Brain microvascular endothelial cell (primary cell): ENCODE results near the gene FOXK1.
"Not testable (repeated sequence)": the region's sequence is repeated elsewhere in the genome, so short reads cannot be mapped to it uniquely, and the experiment has no call there.

Source experiments
- DNase-seq: peaks from one replicate; pipeline ENCODE4 v3.0.0-alpha.2; 2020
- H3K27ac ChIP-seq: fragments of 250-450 bp; sonication (Bioruptor Pico); 2 replicates; pipeline ENCODE4 v1.5.1; 2020; ENCODE audit warnings: mild to moderate bottlenecking, moderate library complexity
- H3K27me3 ChIP-seq: fragments of 250-450 bp; sonication (Bioruptor Pico); replicated peaks from 2 replicates; pipeline ENCODE4 v1.5.1; 2020; ENCODE audit warnings: mild to moderate bottlenecking
- H3K36me3 ChIP-seq: fragments of 250-450 bp; sonication (Bioruptor Pico); replicated peaks from 2 replicates; pipeline ENCODE4 v1.5.1; 2020; ENCODE audit warnings: mild to moderate bottlenecking
- H3K4me3 ChIP-seq: 2 replicates; pipeline ENCODE4 v1.5.1; 2011; ENCODE audit warnings: low read depth, mild to moderate bottlenecking, control low read depth, low read length, moderate library complexity
- in situ Hi-C: cut with HindIII; loops from 2 replicates; pipeline ENCODE4 v1.10.0; 2017; ENCODE audit warnings: low sequenced_read_pairs, low pct_ligation_motif_present
- TF ChIP-seq, protein P1 (sequence below): IDR thresholded peaks from 2 replicates; pipeline ENCODE4 v1.5.1; 2011; ENCODE audit warnings: low read depth, mild to moderate bottlenecking, moderate library complexity, low read length, control low read depth, inconsistent platforms; ENCODE audit errors: missing control alignments

The FOXK1 gene

DNA sequence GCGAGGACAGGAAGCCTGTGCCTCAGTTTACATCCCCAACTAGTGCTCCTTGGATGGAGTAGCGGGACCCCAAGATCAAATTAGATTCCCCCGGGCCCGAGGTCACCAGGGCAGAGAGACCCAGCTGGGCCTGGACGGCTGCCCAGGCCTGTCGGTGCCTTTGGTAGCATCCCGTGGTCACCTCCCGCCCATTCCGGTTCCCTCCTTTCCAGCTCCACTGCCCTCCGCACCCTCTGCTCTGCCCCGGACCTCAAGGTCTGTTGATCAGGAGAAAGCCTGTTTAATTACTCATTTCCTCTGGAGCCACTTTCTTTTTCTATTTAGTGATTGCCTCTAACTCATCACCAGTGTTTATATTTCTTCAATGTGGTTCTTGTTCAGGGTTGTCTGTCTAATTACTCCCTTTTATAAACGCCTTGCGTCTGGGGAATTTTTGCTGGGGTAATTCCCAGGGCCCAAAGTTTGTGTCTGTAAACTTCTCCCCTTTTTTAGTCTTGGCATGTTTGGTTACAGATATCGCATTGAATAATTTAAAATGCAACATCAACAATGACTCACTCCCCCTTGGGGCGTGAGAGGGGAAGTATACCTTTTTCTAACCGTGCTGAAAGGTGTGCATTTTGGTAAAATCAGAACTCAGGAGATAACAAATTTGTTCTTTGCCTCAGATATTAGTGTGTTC is 1.9 kb downstream of the FOXK1 start:
- TF ChIP-seq, protein P1, sequence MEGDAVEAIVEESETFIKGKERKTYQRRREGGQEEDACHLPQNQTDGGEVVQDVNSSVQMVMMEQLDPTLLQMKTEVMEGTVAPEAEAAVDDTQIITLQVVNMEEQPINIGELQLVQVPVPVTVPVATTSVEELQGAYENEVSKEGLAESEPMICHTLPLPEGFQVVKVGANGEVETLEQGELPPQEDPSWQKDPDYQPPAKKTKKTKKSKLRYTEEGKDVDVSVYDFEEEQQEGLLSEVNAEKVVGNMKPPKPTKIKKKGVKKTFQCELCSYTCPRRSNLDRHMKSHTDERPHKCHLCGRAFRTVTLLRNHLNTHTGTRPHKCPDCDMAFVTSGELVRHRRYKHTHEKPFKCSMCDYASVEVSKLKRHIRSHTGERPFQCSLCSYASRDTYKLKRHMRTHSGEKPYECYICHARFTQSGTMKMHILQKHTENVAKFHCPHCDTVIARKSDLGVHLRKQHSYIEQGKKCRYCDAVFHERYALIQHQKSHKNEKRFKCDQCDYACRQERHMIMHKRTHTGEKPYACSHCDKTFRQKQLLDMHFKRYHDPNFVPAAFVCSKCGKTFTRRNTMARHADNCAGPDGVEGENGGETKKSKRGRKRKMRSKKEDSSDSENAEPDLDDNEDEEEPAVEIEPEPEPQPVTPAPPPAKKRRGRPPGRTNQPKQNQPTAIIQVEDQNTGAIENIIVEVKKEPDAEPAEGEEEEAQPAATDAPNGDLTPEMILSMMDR = peak; percentile 22
- in situ Hi-C loops = no loop called here
- DNase-seq = peak; percentile 53
- Histone ChIP-seq H3K36me3 (no peaks in the 10 kb centered on the region), H3K4me3 (peak overlapping the region; percentile 83), H3K27me3 (no peaks in the 10 kb centered on the region), H3K27ac (peak overlapping the region; percentile 90)

DNA sequence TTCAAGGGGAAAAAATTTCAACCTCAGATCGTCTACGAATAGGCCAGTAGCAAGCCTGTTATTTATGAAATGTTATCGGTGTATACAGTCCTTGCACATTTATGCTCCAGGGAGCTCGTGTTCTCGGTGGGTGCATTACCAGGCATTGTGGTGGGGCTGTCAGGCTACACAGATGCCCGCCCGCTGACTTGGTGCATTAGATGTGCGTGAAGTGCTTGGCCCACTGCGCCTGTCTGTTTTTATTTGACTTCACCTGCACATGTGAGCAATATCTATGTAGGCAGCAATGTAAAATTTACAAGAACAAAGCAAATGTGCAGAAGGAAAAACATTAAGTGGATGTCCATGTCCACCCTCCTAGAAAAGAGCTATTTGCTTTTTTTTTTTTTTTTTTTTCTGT is 2.8 kb downstream of the FOXK1 start:
- DNase-seq = no peak
- no peaks in the 10 kb centered on the region for H3K27me3 ChIP-seq
- TF ChIP-seq, protein P1 = no peak
- H3K4me3 ChIP-seq = no peak overlapping the region
- no peaks in the 10 kb centered on the region for H3K36me3 ChIP-seq
- in situ Hi-C loops = no loop called here
- peak overlapping the region; percentile 90 for H3K27ac ChIP-seq

DNA sequence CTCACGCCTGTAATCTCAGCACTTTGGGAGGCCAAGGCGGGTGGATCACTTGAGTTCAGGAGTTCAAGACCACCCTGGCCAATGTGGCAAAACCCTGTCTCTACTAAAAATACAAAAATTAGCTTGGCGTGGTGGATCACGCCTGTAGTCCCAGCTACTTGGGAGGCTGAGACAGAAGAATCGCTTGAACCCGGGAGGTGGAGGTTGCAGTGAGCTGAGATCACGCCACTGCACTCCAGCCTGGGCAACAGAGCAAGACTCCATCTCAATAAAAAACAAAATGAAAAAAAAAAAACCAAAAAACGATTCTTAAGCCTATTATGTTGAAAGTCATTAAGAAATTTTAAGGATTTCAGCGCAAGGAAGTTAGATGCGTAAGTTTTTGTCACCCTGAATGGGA is 3.6 kb downstream of the FOXK1 start:
- H3K27me3 ChIP-seq, DNase-seq, H3K4me3 ChIP-seq, H3K36me3 ChIP-seq, in situ Hi-C loops, H3K27ac ChIP-seq: not testable (repeated sequence)

DNA sequence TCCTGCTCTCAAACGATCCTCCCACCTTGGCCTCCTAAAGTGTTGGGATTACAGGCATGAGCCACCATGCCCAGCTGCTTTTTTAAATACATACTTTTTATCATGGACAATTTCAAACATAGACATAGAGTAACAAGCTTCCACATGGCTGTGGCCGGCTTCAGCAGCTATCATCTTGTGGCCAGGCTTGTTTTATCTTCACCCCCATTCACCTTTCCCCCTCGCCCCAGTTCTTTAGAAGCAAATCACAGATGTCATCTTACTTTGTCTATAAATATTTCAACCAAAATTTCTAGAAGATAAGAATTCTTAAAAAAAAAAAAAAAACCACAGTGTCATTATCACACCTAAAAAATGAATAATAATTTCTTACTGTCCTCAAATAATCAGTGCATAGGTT is 5.9 kb downstream of the FOXK1 start:
- in situ Hi-C loops = no loop called here
- H3K27me3 ChIP-seq = no peaks in the 10 kb centered on the region
- H3K27ac ChIP-seq = no peak overlapping the region
- H3K36me3 ChIP-seq = no peaks in the 10 kb centered on the region
- no peak for DNase-seq
- TF ChIP-seq, protein P1 = no peak
- H3K4me3 ChIP-seq = no peak overlapping the region

DNA sequence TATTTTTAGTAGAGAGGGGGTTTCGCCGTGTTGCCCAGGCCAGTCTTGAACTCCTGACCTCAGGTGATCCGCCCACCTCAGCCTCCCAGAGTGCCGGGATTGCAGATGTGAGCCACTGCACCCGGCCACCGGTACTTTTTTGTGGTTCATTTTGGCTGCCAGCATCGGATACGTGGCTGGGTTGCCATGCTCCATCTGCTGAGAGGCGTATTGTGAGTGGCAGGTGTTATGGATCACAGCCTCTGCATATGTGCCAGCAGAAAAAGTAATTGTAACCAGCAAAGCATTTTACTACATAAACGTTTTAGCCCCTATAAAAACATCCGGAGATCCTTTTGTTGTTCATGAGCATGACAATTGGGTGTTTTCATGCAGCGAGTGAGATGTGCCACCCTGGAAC is 7.1 kb downstream of the FOXK1 start:
- TF ChIP-seq, protein P1 = no peak
- Histone ChIP-seq H3K27ac (no peak overlapping the region), H3K4me3 (no peak overlapping the region), H3K36me3 (no peaks in the 10 kb centered on the region), H3K27me3 (no peaks in the 10 kb centered on the region)
- no peak for DNase-seq
- in situ Hi-C loops = no loop called here

DNA sequence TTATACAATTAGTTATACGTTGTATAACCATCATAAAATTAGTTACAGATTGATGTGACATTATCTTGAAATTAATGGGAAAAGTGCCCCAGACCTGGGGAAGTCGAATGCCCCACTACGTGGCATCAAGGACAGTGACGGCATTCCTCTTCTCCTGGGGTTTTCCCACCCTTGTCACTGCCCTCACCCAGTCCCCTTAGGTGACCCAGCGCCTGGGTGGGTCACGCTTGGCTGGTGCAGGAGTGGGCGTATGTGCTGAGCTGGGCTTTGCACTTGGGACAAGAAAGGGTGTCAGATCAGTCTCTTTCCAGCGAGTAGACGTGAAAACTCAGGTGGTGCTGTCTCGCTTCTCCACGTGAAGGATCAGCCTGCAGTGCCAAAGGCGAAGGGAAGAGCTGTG is 7.6 kb downstream of the FOXK1 start:
- DNase-seq = no peak
- Histone ChIP-seq H3K4me3 (no peak overlapping the region), H3K36me3 (no peaks in the 10 kb centered on the region), H3K27ac (no peak overlapping the region), H3K27me3 (no peaks in the 10 kb centered on the region)
- TF ChIP-seq, protein P1 = no peak
- in situ Hi-C loops = no loop called here
